Uterus (tissue), 2 donors: ENCODE data around the gene GRK5.

Experiments used
- CTCF ChIP-seq, 4 experiments: fragments of 200-600 bp in 2 of 4; fragments of 450-650 bp in 2 of 4; sonication (generic) in 2 of 4; IDR thresholded peaks; one replicate each; pipeline ENCODE4 v1.5.1; 2016 to 2019; ENCODE audit warnings: antibody characterized with exemption in 4 of 4, mild to moderate bottlenecking in 2 of 4, moderate library complexity in 1 of 4
- POLR2A ChIP-seq, 2 donors: fragments of 450-650 bp; IDR thresholded peaks; one replicate each; pipeline ENCODE4 v1.6.1; 2016; ENCODE audit warnings: antibody characterized with exemption in 2 of 2, mild to moderate bottlenecking in 1 of 2, moderate library complexity in 1 of 2

- no peak for TF ChIP-seq POLR2A (IDR thresholded peaks at IDR 0.05)
- no peak for TF ChIP-seq CTCF (IDR thresholded peaks at IDR 0.05)
These were observed 60.0 kb downstream of the GRK5 start for GRCh38 chr10:119267384-119267783.
